Stomach (tissue), 19 donors: Measurements from ENCODE around the gene UCKL1. TPM values are rescaled to one million over a fixed set of nuclear protein-coding genes. Genes with fewer than 3 reads are reported as not detected.
A peak's percentile ranks its signal among the peaks of the same experiment; 100 is the strongest.

ENCODE experiments used
- DNase-seq, 2 donors: peaks; one replicate each; pipeline versions ENCODE4 v3.0.0 to v3.0.0-alpha.2; 2013 to 2019
- H3K27ac ChIP-seq, 5 donors: fragments of 200-600 bp in 4 of 5; sonication (generic) in 4 of 5; one replicate each; pipeline ENCODE4 v1.5.1; 2013 to 2019; ENCODE audit warnings: mild to moderate bottlenecking in 1 of 5, moderate library complexity in 1 of 5
- H3K27me3 ChIP-seq, 3 donors: fragments of 200-600 bp; sonication (generic); one replicate each; pipeline ENCODE4 v1.5.1; 2017 to 2019; ENCODE audit warnings: mixed run types in 1 of 3
- H3K36me3 ChIP-seq, 4 donors: fragments of 200-600 bp; sonication (generic); 1 replicate in 3 of 4; 2 replicates in 1 of 4; pipeline ENCODE4 v1.5.1; 2016 to 2019
- H3K4me1 ChIP-seq, 4 donors: fragments of 200-600 bp; sonication (generic); one replicate each; pipeline ENCODE4 v1.5.1; 2016 to 2019
- H3K4me3 ChIP-seq, 4 donors: fragments of 200-600 bp; sonication (generic) in 3 of 4; one replicate each; pipeline ENCODE4 v1.5.1; 2016 to 2019; ENCODE audit warnings: mild to moderate bottlenecking in 1 of 4
- H3K9me3 ChIP-seq, 4 donors: fragments of 200-600 bp; sonication (generic); one replicate each; pipeline ENCODE4 v1.5.1; 2016 to 2019
- CTCF ChIP-seq, 7 experiments: fragments of 450-650 bp in 4 of 7; fragments of 200-600 bp in 3 of 7; sonication (generic) in 3 of 7; IDR thresholded peaks; one replicate each; pipeline ENCODE4 v1.5.1; 2016 to 2019; ENCODE audit warnings: antibody characterized with exemption in 7 of 7, control low read depth in 2 of 7, mild to moderate bottlenecking in 1 of 7
- EP300 ChIP-seq: sonication (generic); formaldehyde crosslinking; IDR thresholded peaks from one replicate; pipeline ENCODE4 v1.6.1; 2017; ENCODE audit warnings: antibody characterized with exemption
- POLR2A ChIP-seq, 4 donors: fragments of 450-650 bp; IDR thresholded peaks; one replicate each; pipeline ENCODE4 v1.6.1; 2016; ENCODE audit warnings: antibody characterized with exemption in 4 of 4, control low read depth in 2 of 4, mild to moderate bottlenecking in 1 of 4, moderate library complexity in 1 of 4
- POLR2AphosphoS5 ChIP-seq, 3 donors: sonication (generic); formaldehyde crosslinking; IDR thresholded peaks; one replicate each; pipeline ENCODE4 v1.6.1; 2016; ENCODE audit warnings: antibody characterized with exemption in 3 of 3
- WGBS, 5 donors: extraction: QIAGEN DNeasy Blood & Tissue Kit in 3 of 5; methylation state at CpG; one replicate each; pipeline versions ENCODE4 v1.1.5 to v1.1.7; 2013 to 2018; 5-methylcytosine and 5-hydroxymethylcytosine counted together
- intact Hi-C: fragments of 100-400 bp; cut with DNase I; formaldehyde crosslinking; loops from one replicate; pipeline ENCODE4 v1.15.1; 2023; ENCODE audit warnings: low total_unique reads
- long read RNA-seq, 10 donors: transcript quantifications; one replicate each; lab custom pipeline, GENCODE V29; 2026
- polyA plus RNA-seq, 3 donors: library from polyadenylated mRNA; stranded (reverse); fragments of 200-250 nt; gene quantifications; one replicate each; pipeline ENCODE4 v1.2.3, GENCODE V29; 2013
- total RNA-seq, 5 donors: library from RNA; depleted of rRNA; stranded (reverse); fragments of >200 nt; gene quantifications; one replicate each; pipeline versions ENCODE4 v1.1.0 to v1.2.3, GENCODE V29; 2014 to 2016
- donor health status: healthy with polysubstance abuse.
- donor health status: Bipolar disorder and iron deficiency.
- donor health status: healthy.

Gene UCKL1
- total RNA-seq (100 to 1,000 TPM in 1 of 5 donors, 10 to 100 TPM in 4; 20.9 to 107 (median 36.8) TPM), polyA plus RNA-seq (10 to 100 TPM; 17.7 to 60.5 (median 24.0) TPM)
- long read RNA-seq, donor 1: 0 reads
- long read RNA-seq, donor 2, partial matches to known transcripts: 76 of 97 reads
- long read RNA-seq, donor 2, other reads (novel, unspliced or antisense): 21 of 97 reads
- long read RNA-seq, donor 3: 0 reads
- long read RNA-seq, donor 4: 0 reads
- long read RNA-seq, donor 5: 0 reads
- long read RNA-seq, donor 6, partial matches to known transcripts: 10 of 15 reads
- long read RNA-seq, donor 6, other reads (novel, unspliced or antisense): 5 of 15 reads
- long read RNA-seq, donor 7: 0 reads
- long read RNA-seq, donor 8: 0 reads
- long read RNA-seq, donor 9: 0 reads
- long read RNA-seq, donor 10: 0 reads

GRCh38 chr20:63955827-63956663 lies at the start of gene UCKL1:
Gene UCKL1 (minus strand): TSS chr20:63956416. CDS start chr20:63956372, 44 bp downstream.
- H3K27ac ChIP-seq: peak within 1 kb of the TSS; percentile 87 to 94 (median 91)
- TF ChIP-seq POLR2A (IDR thresholded peaks at IDR 0.05): peak in 1 of 4 donors; percentile 32
- peak in 2 of 3 donors; percentile 71 to 80 for TF ChIP-seq POLR2AphosphoS5 (IDR thresholded peaks at IDR 0.05)
- TF ChIP-seq CTCF (IDR thresholded peaks at IDR 0.05): no peak
- intact Hi-C loops: no loop called here
- H3K4me3 ChIP-seq: peak within 1 kb of the TSS; percentile 85 to 100 (median 90)
- peaks cover 47 to 68% (median 63%) of the 10 kb centered on the region in 4 donors for H3K4me1 ChIP-seq
- H3K36me3 ChIP-seq: peaks cover 1 to 33% (median 29%) of the 10 kb centered on the region in 4 donors
- no peaks in the 10 kb centered on the region for H3K9me3 ChIP-seq
- peak; percentile 94 to 97 for DNase-seq
- WGBS, 5 donors: 0 to 1% (median 0%) methylated on average over 23 to 105 of the region's 105 CpGs
- no peaks in the 10 kb centered on the region for H3K27me3 ChIP-seq

GRCh38 chr20:64005394-64005793 lies 49.2 kb upstream of the UCKL1 start:
- TF ChIP-seq CTCF (IDR thresholded peaks at IDR 0.05) (no peak), EP300 (no peak), POLR2AphosphoS5 (IDR thresholded peaks at IDR 0.05) (no peak), POLR2A (IDR thresholded peaks at IDR 0.05) (no peak)
- no peak for DNase-seq
- WGBS, 5 donors: 81 to 88% (median 83%) methylated on average over 6 of the region's 6 CpGs
- Histone ChIP-seq H3K27ac (no peak overlapping the region), H3K9me3 (no peaks in the 10 kb centered on the region), H3K36me3 (peaks cover 57 to 100% (median 98%) of the 10 kb centered on the region in 4 donors), H3K4me3 (no peak overlapping the region), H3K4me1 (no peaks in the 10 kb centered on the region), H3K27me3 (no peaks in the 10 kb centered on the region)
- intact Hi-C loops: no loop called here

- H3K4me3 ChIP-seq: no peak overlapping the region
- no peaks in the 10 kb centered on the region for H3K27me3 ChIP-seq
- H3K27ac ChIP-seq: no peak overlapping the region
- intact Hi-C loops: no loop called here
- TF ChIP-seq CTCF (IDR thresholded peaks at IDR 0.05) (no peak), POLR2AphosphoS5 (IDR thresholded peaks at IDR 0.05) (no peak), EP300 (no peak), POLR2A (IDR thresholded peaks at IDR 0.05) (no peak)
- no peaks in the 10 kb centered on the region for H3K9me3 ChIP-seq
- WGBS, 5 donors: 76 to 83% (median 79%) methylated on average over 7 of the region's 7 CpGs
- H3K36me3 ChIP-seq: peaks cover 60 to 100% (median 98%) of the 10 kb centered on the region in 4 donors
- no peaks in the 10 kb centered on the region for H3K4me1 ChIP-seq
- peak in 1 of 2 donors; percentile 39 for DNase-seq
These were observed 47.9 kb upstream of the UCKL1 start for GRCh38 chr20:64003960-64004725.

- Histone ChIP-seq H3K4me1 (no peaks in the 10 kb centered on the region), H3K4me3 (no peak overlapping the region), H3K9me3 (no peaks in the 10 kb centered on the region), H3K27ac (no peak overlapping the region), H3K36me3 (peaks cover 76 to 100% (median 100%) of the 10 kb centered on the region in 4 donors), H3K27me3 (no peaks in the 10 kb centered on the region)
- 37 to 59% (median 48%) methylated on average over 11 of the region's 11 CpGs for WGBS, 5 donors
- TF ChIP-seq CTCF (IDR thresholded peaks at IDR 0.05): no peak
- TF ChIP-seq EP300: no peak
- no peak for TF ChIP-seq POLR2AphosphoS5 (IDR thresholded peaks at IDR 0.05)
- peak in 1 of 2 donors; percentile 26 for DNase-seq
- intact Hi-C loops: no loop called here
These were observed 45.4 kb upstream of the UCKL1 start for GRCh38 chr20:64001607-64002011.
